HepG2 (cell line): Measurements from ENCODE around the gene RHOT2. TPM values are rescaled to one million over a fixed set of nuclear protein-coding genes. Genes with fewer than 3 reads are reported as not detected.

Source experiments
- DR1 ChIP-seq: sonication (generic); formaldehyde crosslinking; IDR thresholded peaks from 2 replicates; pipeline ENCODE4 v1.8.0; 2021; ENCODE audit warnings: mild to moderate bottlenecking, missing genetic modification reagents, inconsistent platforms
- EED ChIP-seq: sonication (generic); formaldehyde crosslinking; IDR thresholded peaks from 2 replicates; pipeline ENCODE4 v1.5.0; 2020; ENCODE audit warnings: mild to moderate bottlenecking, missing genetic modification reagents
- HNF4A ChIP-seq: sonication (generic); formaldehyde crosslinking; IDR thresholded peaks from 2 replicates; pipeline ENCODE4 v1.4.0; 2020; ENCODE audit warnings: missing genetic modification reagents
- MED1 ChIP-seq: sonication (generic); formaldehyde crosslinking; IDR thresholded peaks from 2 replicates; pipeline ENCODE4 v1.4.0; 2020; ENCODE audit warnings: missing genetic modification reagents
- MTF2 ChIP-seq: sonication (generic); formaldehyde crosslinking; IDR thresholded peaks from 2 replicates; pipeline ENCODE4 v1.5.0; 2020; ENCODE audit warnings: missing genetic modification reagents, borderline replicate concordance
- MYNN ChIP-seq: sonication (generic); formaldehyde crosslinking; IDR thresholded peaks from 2 replicates; pipeline ENCODE4 v1.4.0; 2020; ENCODE audit warnings: mild to moderate bottlenecking, low read depth, missing genetic modification reagents
- SKIL ChIP-seq: sonication (generic); formaldehyde crosslinking; IDR thresholded peaks from 2 replicates; pipeline ENCODE4 v1.8.0; 2022; ENCODE audit warnings: missing genetic modification reagents, mild to moderate bottlenecking, moderate library complexity, borderline replicate concordance
- SMAD9 ChIP-seq: sonication (generic); formaldehyde crosslinking; IDR thresholded peaks from 2 replicates; pipeline ENCODE4 v1.5.1; 2020; ENCODE audit warnings: mild to moderate bottlenecking, missing genetic modification reagents
- SRY ChIP-seq: sonication (generic); formaldehyde crosslinking; IDR thresholded peaks from 2 replicates; pipeline ENCODE4 v1.8.0; 2022; ENCODE audit warnings: mild to moderate bottlenecking, missing genetic modification reagents
- TERF1 ChIP-seq: sonication (generic); formaldehyde crosslinking; IDR thresholded peaks from 2 replicates; pipeline ENCODE4 v1.8.0; 2022; ENCODE audit warnings: mild to moderate bottlenecking, missing genetic modification reagents, moderate library complexity
- TFDP1 ChIP-seq: IDR thresholded peaks from 2 replicates; pipeline ENCODE4 v1.6.1; 2016; ENCODE audit warnings: missing compliant biosample characterization, missing genetic modification reagents, borderline replicate concordance
- ZBTB20 ChIP-seq: sonication (generic); formaldehyde crosslinking; IDR thresholded peaks from 2 replicates; pipeline ENCODE4 v1.8.1; 2023; ENCODE audit warnings: missing genetic modification reagents, low read depth, mild to moderate bottlenecking, borderline replicate concordance
- ZBTB33 ChIP-seq: sonication (generic); formaldehyde crosslinking; IDR thresholded peaks from 2 replicates; pipeline ENCODE4 v1.4.0; 2020; ENCODE audit warnings: missing genetic modification reagents
- ZKSCAN5 ChIP-seq: sonication (generic); formaldehyde crosslinking; IDR thresholded peaks from 2 replicates; pipeline ENCODE4 v1.5.1; 2020; ENCODE audit warnings: mild to moderate bottlenecking, missing genetic modification reagents
- ZNF10 ChIP-seq: sonication (generic); formaldehyde crosslinking; IDR thresholded peaks from 2 replicates; pipeline ENCODE4 v1.4.0; 2020; ENCODE audit warnings: mild to moderate bottlenecking, low read depth, missing genetic modification reagents, borderline replicate concordance
- ZNF251 ChIP-seq: sonication (generic); formaldehyde crosslinking; IDR thresholded peaks from 2 replicates; pipeline ENCODE4 v1.9.0; 2021; ENCODE audit warnings: mild to moderate bottlenecking, missing genetic modification reagents
- ZNF253 ChIP-seq: sonication (generic); formaldehyde crosslinking; IDR thresholded peaks from 2 replicates; pipeline ENCODE4 v1.8.0; 2022; ENCODE audit warnings: mild to moderate bottlenecking, missing genetic modification reagents, borderline replicate concordance
- ZNF256 ChIP-seq: sonication (generic); formaldehyde crosslinking; conservative IDR thresholded peaks from 2 replicates; pipeline ENCODE4 v1.4.0; 2020; ENCODE audit warnings: missing genetic modification reagents
- ZNF317 ChIP-seq: sonication (generic); formaldehyde crosslinking; IDR thresholded peaks from 2 replicates; pipeline ENCODE4 v1.5.0; 2020; ENCODE audit warnings: mild to moderate bottlenecking, missing genetic modification reagents
- ZNF33A ChIP-seq: sonication (generic); formaldehyde crosslinking; IDR thresholded peaks from 2 replicates; pipeline ENCODE4 v1.5.1; 2020; ENCODE audit warnings: missing genetic modification reagents, mild to moderate bottlenecking, moderate library complexity, borderline replicate concordance
- ZNF34 ChIP-seq: sonication (generic); formaldehyde crosslinking; IDR thresholded peaks from 2 replicates; pipeline ENCODE4 v1.4.0; 2020; ENCODE audit warnings: mild to moderate bottlenecking, missing genetic modification reagents, borderline replicate concordance
- ZNF431 ChIP-seq: sonication (generic); formaldehyde crosslinking; IDR thresholded peaks from 2 replicates; pipeline ENCODE4 v1.9.0; 2022; ENCODE audit warnings: missing genetic modification reagents, low read depth, mild to moderate bottlenecking, borderline replicate concordance
- ZSCAN25 ChIP-seq: sonication (generic); formaldehyde crosslinking; IDR thresholded peaks from 2 replicates; pipeline ENCODE4 v1.8.0; 2022; ENCODE audit warnings: mild to moderate bottlenecking, missing genetic modification reagents
- ZSCAN31 ChIP-seq: sonication (generic); formaldehyde crosslinking; IDR thresholded peaks from 2 replicates; pipeline ENCODE4 v1.5.0; 2020; ENCODE audit warnings: low read depth, mild to moderate bottlenecking, missing genetic modification reagents
- polyA plus RNA-seq, 8 experiments: library from polyadenylated mRNA; depleted of rRNA in 3 of 8; stranded (reverse) in 7 of 8; unstranded in 1 of 8; fragments of >200 nt; fragmentation: Illumina TruSeq in 4 of 8; extraction: Trizol in 4 of 8; gene quantifications; 2 replicates each; pipeline versions ENCODE4 v1.2.1 to v1.2.3, GENCODE V29; 2011 to 2016; ENCODE audit warnings: low read depth in 4 of 8, missing spikeins in 1 of 8, mixed read lengths in 1 of 8; ENCODE audit not compliant: insufficient read depth in 1 of 8
- total RNA-seq, 5 experiments: library from RNA; depleted of rRNA; stranded (reverse); fragments of >200 nt; fragmentation: Illumina TruSeq; extraction: Trizol; gene quantifications; 2 replicates each; pipeline ENCODE4 v1.2.3, GENCODE V29; 2016; ENCODE audit warnings: low read depth in 1 of 5

Gene RHOT2
- total and polyA plus RNA-seq, 2 of the 13 experiments (the other 11 are each of a cell fraction or from before 2014, with no cell fraction given): 63.6 to 76.9 TPM

- peak; percentile 37; the same call in 1 of the 2 replicates for TF ChIP-seq ZNF431 (CRISPR knock-in tag)
- no peak for TF ChIP-seq ZKSCAN5
- peak; percentile 7; the same call in 1 of the 2 replicates for TF ChIP-seq MED1
- TF ChIP-seq SKIL: no peak
- TF ChIP-seq ZNF317 (CRISPR knock-in tag): 0 out of 2 replicates have a peak, but pooled peaks have one; percentile 13
- no peak for TF ChIP-seq ZNF33A (CRISPR knock-in tag)
- TF ChIP-seq ZNF34 (CRISPR knock-in tag): peak; percentile 31; the same call in 1 of the 2 replicates
- TF ChIP-seq ZNF251 (CRISPR knock-in tag): no peak
- no peak for TF ChIP-seq ZBTB20 (CRISPR knock-in tag)
- no peak for TF ChIP-seq ZBTB33
- no peak for TF ChIP-seq MTF2 (CRISPR knock-in tag)
- no peak for TF ChIP-seq ZSCAN25 (CRISPR knock-in tag)
- no peak for TF ChIP-seq SMAD9 (CRISPR knock-in tag)
- no peak for TF ChIP-seq ZNF10 (CRISPR knock-in tag)
- no peak for TF ChIP-seq SRY (CRISPR knock-in tag)
- TF ChIP-seq ZSCAN31 (CRISPR knock-in tag): no peak
- no peak for TF ChIP-seq EED
- 0 out of 2 replicates have a peak, but pooled peaks have one; percentile 69 for TF ChIP-seq ZNF256
- no peak for TF ChIP-seq MYNN (CRISPR knock-in tag)
- TF ChIP-seq ZNF253 (CRISPR knock-in tag): no peak
- TF ChIP-seq TFDP1 (CRISPR knock-in tag): 0 out of 2 replicates have a peak, but pooled peaks have one; percentile 40
- no peak for TF ChIP-seq TERF1 (CRISPR knock-in tag)
- 0 out of 2 replicates have a peak, but pooled peaks have one; percentile 49 for TF ChIP-seq DR1 (CRISPR knock-in tag)
- peak; percentile 66 for TF ChIP-seq HNF4A (CRISPR knock-in tag)
Measured at GRCh38 chr16:630249-630814, 37.6 kb upstream of the RHOT2 start (continued).
